GM19328 (cell line): ENCODE data around the gene OSBPL9.
"Not testable (repeated sequence)": the region's sequence is repeated elsewhere in the genome, so short reads cannot be mapped to it uniquely, and the experiment has no call there.

Experiments used
- ATAC-seq: cut with Tn5 transposase; IDR thresholded peaks from one replicate; pipeline ENCODE4 v1.9.1; 2021; ENCODE audit warnings: mild to moderate bottlenecking, moderate library complexity; ENCODE audit not compliant: unreplicated experiment

Gene OSBPL9

GRCh38 chr1:51705035-51705434 is 88.1 kb downstream of the OSBPL9 start:
- ATAC-seq = no peak

GRCh38 chr1:51708911-51709760 is 92.2 kb downstream of the OSBPL9 start:
- ATAC-seq = no peak

GRCh38 chr1:51709951-51710350 is 93.1 kb downstream of the OSBPL9 start:
- ATAC-seq = no peak

- ATAC-seq = no peak
These were observed 95.7 kb downstream of the OSBPL9 start for GRCh38 chr1:51712590-51712989.

- ATAC-seq = no peak
These were observed 97.6 kb downstream of the OSBPL9 start for GRCh38 chr1:51714374-51715019.

- ATAC-seq = no peak
These were observed 98.5 kb downstream of the OSBPL9 start for GRCh38 chr1:51715369-51715768.

GRCh38 chr1:51716746-51717145 is 99.9 kb downstream of the OSBPL9 start:
- no peak for ATAC-seq

GRCh38 chr1:51717842-51718241 is 101.0 kb downstream of the OSBPL9 start:
- no peak for ATAC-seq

GRCh38 chr1:51719146-51719545 is 102.3 kb downstream of the OSBPL9 start:
- no peak for ATAC-seq

GRCh38 chr1:51724797-51725196 is 107.9 kb downstream of the OSBPL9 start:
- no peak for ATAC-seq

GRCh38 chr1:51726051-51726450 is 109.2 kb downstream of the OSBPL9 start:
- no peak for ATAC-seq

- ATAC-seq = no peak
These were observed 109.8 kb downstream of the OSBPL9 start for GRCh38 chr1:51726544-51727225.

- no peak for ATAC-seq
These were observed 110.5 kb downstream of the OSBPL9 start for GRCh38 chr1:51727366-51727765.

GRCh38 chr1:51728611-51729155 is 111.8 kb downstream of the OSBPL9 start:
- ATAC-seq = no peak

- peak; percentile 93 for ATAC-seq
These were observed 112.4 kb downstream of the OSBPL9 start for GRCh38 chr1:51729156-51729823.

GRCh38 chr1:51729824-51730301 is 113.0 kb downstream of the OSBPL9 start:
- ATAC-seq = peak; percentile 20

- ATAC-seq = no peak
These were observed 115.1 kb downstream of the OSBPL9 start for GRCh38 chr1:51731998-51732397.

GRCh38 chr1:51732701-51733425 is 116.0 kb downstream of the OSBPL9 start:
- no peak for ATAC-seq

- not testable (repeated sequence) for ATAC-seq
These were observed 116.5 kb downstream of the OSBPL9 start for GRCh38 chr1:51733426-51733774.
